ENCODE data around the gene ARFRP1. TPM values are rescaled to one million over a fixed set of nuclear protein-coding genes. Genes with fewer than 3 reads are reported as not detected.

ARFRP1 gene
- total and polyA plus RNA-seq, 8 donors, result 7.6 to 103 (median 35.9) TPM

DNA sequence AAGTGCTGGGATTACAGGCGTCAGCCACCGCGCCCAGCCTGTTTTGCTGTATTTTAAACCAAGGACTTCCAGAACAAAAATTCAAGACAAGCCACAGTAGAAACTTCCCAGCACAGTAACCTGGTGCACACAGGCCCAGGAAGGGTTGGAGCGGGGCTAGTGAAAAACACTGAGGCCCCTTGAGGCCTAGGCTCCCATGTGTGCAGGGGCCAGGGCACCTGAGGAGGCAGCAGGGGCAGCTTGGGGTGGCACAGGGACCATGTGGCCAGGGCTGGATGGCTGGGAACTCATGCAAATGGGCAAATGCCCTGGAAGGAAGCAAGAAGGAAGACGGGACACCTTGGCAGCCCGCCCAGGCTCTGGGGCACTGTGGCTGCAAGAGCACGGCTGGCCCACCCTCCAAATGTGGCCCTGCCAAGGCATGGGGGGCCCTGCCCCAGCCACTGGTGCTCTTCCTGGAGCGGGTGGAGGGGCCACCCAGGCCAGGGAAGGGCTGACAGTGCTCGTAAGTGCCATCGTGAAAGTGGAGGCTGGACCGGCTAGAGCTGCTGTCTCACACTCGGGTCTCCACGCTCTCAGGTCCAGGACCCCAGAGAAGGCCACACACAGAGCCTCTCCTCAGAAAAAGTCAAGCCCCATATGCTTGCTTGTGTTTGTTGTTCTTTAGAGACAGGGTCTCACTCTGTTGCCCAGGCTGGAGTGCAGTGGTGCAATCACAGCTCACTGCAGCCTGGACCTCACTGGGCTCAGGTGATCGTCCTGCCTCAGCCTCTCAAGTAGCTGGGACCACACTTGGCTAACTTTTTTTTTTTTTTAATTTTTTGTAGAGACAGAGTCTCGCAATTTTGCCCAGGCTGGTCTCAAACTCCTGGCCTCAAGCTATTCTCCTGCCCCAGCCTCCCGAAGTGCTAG lies 42.1 kb upstream of the ARFRP1 start:
- no peaks in the 10 kb centered on the region for H3K9me3 ChIP-seq
- DNase-seq, result no peak
- no peak overlapping the region for H3K4me3 ChIP-seq
- no peak overlapping the region for H3K27ac ChIP-seq
- TF ChIP-seq, protein P1, sequence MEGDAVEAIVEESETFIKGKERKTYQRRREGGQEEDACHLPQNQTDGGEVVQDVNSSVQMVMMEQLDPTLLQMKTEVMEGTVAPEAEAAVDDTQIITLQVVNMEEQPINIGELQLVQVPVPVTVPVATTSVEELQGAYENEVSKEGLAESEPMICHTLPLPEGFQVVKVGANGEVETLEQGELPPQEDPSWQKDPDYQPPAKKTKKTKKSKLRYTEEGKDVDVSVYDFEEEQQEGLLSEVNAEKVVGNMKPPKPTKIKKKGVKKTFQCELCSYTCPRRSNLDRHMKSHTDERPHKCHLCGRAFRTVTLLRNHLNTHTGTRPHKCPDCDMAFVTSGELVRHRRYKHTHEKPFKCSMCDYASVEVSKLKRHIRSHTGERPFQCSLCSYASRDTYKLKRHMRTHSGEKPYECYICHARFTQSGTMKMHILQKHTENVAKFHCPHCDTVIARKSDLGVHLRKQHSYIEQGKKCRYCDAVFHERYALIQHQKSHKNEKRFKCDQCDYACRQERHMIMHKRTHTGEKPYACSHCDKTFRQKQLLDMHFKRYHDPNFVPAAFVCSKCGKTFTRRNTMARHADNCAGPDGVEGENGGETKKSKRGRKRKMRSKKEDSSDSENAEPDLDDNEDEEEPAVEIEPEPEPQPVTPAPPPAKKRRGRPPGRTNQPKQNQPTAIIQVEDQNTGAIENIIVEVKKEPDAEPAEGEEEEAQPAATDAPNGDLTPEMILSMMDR (IDR thresholded peaks at IDR 0.05), result no peak
- TF ChIP-seq POLR2A (IDR thresholded peaks at IDR 0.05), result no peak
- TF ChIP-seq POLR2AphosphoS5 (IDR thresholded peaks at IDR 0.05), result no peak
- TF ChIP-seq EP300 (IDR thresholded peaks at IDR 0.05), result no peak
- no peaks in the 10 kb centered on the region for H3K4me1 ChIP-seq
- H3K36me3 ChIP-seq, result peaks cover 0 to 21% (median 10%) of the 10 kb centered on the region in 4 donors
- WGBS, 5 donors, result 81 to 90% (median 87%) methylated on average over 8 to 16 of the region's 16 CpGs
- no peaks in the 10 kb centered on the region for H3K27me3 ChIP-seq
- intact Hi-C loops (cut with DNase I; ENCODE audit: low total_unique reads), result no loop called here

DNA sequence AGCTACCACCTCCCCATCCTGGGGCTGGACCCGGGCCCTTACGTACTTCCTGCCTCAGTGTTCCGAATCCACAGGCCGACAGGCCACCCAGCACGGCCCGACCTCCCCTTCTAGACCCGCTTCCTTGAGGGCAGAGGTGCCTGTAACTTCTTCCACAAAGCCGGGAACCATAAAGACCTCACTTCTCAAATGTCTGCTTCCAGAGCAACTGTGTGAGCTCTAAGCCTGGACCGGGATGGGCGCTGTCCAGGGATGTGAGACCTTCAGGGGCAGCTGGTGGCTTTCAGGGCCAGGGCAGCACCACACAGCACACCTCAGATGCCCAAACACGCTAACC lies 41.1 kb upstream of the ARFRP1 start:
- Histone ChIP-seq H3K36me3 (peaks cover 0 to 21% (median 11%) of the 10 kb centered on the region in 4 donors), H3K9me3 (no peaks in the 10 kb centered on the region), H3K27me3 (no peaks in the 10 kb centered on the region), H3K4me3 (no peak overlapping the region), H3K4me1 (no peaks in the 10 kb centered on the region), H3K27ac (no peak overlapping the region)
- 75 to 94% (median 90%) methylated on average over 5 to 11 of the region's 11 CpGs for WGBS, 5 donors
- no peak for DNase-seq
- intact Hi-C loops (cut with DNase I; ENCODE audit: low total_unique reads), result no loop called here
- TF ChIP-seq EP300 (IDR thresholded peaks at IDR 0.05), result no peak
- TF ChIP-seq POLR2A (IDR thresholded peaks at IDR 0.05), result no peak
- TF ChIP-seq, protein P1 (IDR thresholded peaks at IDR 0.05), result no peak
- TF ChIP-seq POLR2AphosphoS5 (IDR thresholded peaks at IDR 0.05), result no peak

DNA sequence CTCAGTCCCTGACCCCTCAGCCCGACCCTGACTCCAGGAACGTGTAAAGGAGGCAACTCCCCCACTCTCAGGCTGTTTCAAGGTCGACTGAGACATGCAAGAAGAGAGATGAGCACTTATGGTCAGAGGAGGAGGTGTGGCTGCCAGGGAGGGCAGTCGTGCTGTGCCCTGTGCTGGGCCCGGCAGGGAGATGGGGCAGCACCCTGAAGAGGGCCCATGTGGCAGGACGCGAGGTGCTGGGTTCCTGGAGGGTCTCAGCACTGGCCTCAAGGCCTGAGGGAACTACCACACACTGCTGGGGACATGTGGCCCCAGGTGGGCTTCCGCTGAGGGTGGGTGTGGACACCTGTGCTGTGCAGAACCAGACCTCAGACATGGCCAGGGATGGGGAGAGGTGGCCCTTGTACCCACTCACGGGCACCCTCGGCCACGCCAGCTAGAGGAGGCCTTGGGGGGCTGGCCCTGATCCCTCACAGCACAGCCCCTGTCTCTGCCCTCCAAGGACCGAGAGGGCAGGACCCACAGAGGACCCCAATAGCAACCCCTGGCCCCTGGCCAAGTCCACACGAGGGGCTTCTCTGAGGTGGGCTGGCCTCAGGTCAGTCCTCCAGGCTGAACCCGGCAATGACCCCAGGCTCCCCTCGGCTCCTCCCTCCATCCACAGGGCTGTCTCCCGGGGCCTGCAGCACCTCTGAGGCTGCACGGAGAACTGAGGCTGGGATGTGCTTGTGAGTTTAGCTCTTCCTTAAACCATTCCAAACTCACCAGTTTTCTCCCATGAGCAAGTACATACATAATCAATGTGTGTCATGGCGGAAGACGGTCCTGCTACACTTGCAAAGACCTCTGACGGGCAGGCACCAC lies 40.5 kb upstream of the ARFRP1 start:
- no peaks in the 10 kb centered on the region for H3K4me1 ChIP-seq
- H3K36me3 ChIP-seq, result peaks cover 0 to 26% (median 16%) of the 10 kb centered on the region in 4 donors
- H3K4me3 ChIP-seq, result no peak overlapping the region
- intact Hi-C loops (cut with DNase I; ENCODE audit: low total_unique reads), result no loop called here
- no peaks in the 10 kb centered on the region for H3K27me3 ChIP-seq
- TF ChIP-seq POLR2A (IDR thresholded peaks at IDR 0.05) (no peak), POLR2AphosphoS5 (IDR thresholded peaks at IDR 0.05) (no peak), EP300 (IDR thresholded peaks at IDR 0.05) (no peak)
- TF ChIP-seq, protein P1 (IDR thresholded peaks at IDR 0.05), result no peak
- 76 to 82% (median 78%) methylated on average over 13 to 20 of the region's 20 CpGs for WGBS, 5 donors
- no peak for DNase-seq
- H3K27ac ChIP-seq, result no peak overlapping the region
- no peaks in the 10 kb centered on the region for H3K9me3 ChIP-seq

DNA sequence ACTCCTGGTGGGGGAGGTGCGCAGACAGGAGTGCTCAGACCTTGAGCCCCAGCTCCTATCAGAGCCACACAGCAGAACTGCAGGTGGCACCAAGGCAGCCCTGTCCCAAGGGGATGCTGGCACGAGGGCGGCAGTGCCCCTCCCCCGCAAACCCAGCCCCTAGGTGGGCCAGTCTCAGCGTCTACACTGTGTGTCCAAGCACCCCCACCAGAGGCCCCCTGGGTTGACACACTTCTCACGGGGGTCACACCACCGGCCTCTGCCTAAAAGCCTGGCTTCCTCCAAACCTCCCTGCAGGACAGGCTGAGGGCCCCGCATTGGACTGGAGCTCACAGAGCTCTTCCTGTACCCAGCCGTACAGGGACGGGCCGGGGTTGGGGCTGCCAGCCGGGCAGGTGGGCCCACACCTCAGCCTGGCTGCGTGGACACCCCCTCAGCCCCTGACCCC lies 39.9 kb upstream of the ARFRP1 start:
- H3K4me3 ChIP-seq, result no peak overlapping the region
- DNase-seq, result no peak
- no peaks in the 10 kb centered on the region for H3K27me3 ChIP-seq
- intact Hi-C loops (cut with DNase I; ENCODE audit: low total_unique reads), result no loop called here
- no peak overlapping the region for H3K27ac ChIP-seq
- 61 to 75% (median 73%) methylated on average over 9 to 13 of the region's 13 CpGs for WGBS, 5 donors
- H3K36me3 ChIP-seq, result peaks cover 6 to 32% (median 22%) of the 10 kb centered on the region in 4 donors
- no peak for TF ChIP-seq POLR2A (IDR thresholded peaks at IDR 0.05)
- TF ChIP-seq POLR2AphosphoS5 (IDR thresholded peaks at IDR 0.05), result no peak
- TF ChIP-seq, protein P1 (IDR thresholded peaks at IDR 0.05), result no peak
- TF ChIP-seq EP300 (IDR thresholded peaks at IDR 0.05), result no peak
- H3K4me1 ChIP-seq, result peaks cover 0 to 4% (median 0%) of the 10 kb centered on the region in 4 donors
- H3K9me3 ChIP-seq, result no peaks in the 10 kb centered on the region

Measured in stomach (tissue), 9 donors.